DND-41 (cell line): ENCODE measurements around the gene DIP2B.

Experiments used
- EZH2 ChIP-seq: IDR thresholded peaks from 3 replicates; pipeline ENCODE4 v1.6.1; 2012; ENCODE audit warnings: borderline replicate concordance, low read depth, mild to moderate bottlenecking, moderate library complexity, low read length, inconsistent platforms; ENCODE audit not compliant: severe bottlenecking
- TF ChIP-seq, protein P1 (sequence below): IDR thresholded peaks from 2 replicates; pipeline ENCODE4 v1.5.1; 2012; ENCODE audit warnings: borderline replicate concordance, low read length, moderate library complexity, mild to moderate bottlenecking; ENCODE audit not compliant: poor library complexity, severe bottlenecking; ENCODE audit errors: extremely low read depth

DNA sequence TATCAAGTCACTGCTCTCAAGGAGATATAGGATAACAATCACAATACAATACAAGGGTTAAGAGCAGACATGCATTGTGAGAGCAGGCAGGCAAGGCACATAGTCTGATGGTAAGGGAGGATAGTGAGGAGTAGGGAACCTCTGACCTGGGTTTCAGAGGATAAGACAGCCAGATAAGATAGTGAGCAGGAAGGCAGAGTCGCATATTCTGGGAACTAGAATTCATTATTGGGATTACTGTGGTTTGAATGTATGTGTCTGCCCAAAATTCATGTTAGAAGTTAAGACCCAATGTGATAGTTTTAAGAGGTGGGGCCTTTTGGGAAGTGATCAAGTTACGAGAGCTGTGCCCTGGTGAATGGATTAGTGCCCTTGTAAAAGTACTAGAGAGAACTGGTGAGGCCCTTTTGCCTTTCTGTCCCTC is 244.7 kb downstream of the DIP2B start:
- TF ChIP-seq, protein P1, sequence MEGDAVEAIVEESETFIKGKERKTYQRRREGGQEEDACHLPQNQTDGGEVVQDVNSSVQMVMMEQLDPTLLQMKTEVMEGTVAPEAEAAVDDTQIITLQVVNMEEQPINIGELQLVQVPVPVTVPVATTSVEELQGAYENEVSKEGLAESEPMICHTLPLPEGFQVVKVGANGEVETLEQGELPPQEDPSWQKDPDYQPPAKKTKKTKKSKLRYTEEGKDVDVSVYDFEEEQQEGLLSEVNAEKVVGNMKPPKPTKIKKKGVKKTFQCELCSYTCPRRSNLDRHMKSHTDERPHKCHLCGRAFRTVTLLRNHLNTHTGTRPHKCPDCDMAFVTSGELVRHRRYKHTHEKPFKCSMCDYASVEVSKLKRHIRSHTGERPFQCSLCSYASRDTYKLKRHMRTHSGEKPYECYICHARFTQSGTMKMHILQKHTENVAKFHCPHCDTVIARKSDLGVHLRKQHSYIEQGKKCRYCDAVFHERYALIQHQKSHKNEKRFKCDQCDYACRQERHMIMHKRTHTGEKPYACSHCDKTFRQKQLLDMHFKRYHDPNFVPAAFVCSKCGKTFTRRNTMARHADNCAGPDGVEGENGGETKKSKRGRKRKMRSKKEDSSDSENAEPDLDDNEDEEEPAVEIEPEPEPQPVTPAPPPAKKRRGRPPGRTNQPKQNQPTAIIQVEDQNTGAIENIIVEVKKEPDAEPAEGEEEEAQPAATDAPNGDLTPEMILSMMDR, result no peak
- TF ChIP-seq EZH2, result no peak
